Fibroblast of the conjunctiva (primary cell): ENCODE measurements around the gene FNDC1.
A peak's percentile ranks its signal among the peaks of the same experiment; 100 is the strongest.

Source experiments
- DNase-seq: peaks from one replicate; pipeline ENCODE4 v3.0.0-alpha.2; 2010; ENCODE audit warnings: low read depth

FNDC1 gene

DNA sequence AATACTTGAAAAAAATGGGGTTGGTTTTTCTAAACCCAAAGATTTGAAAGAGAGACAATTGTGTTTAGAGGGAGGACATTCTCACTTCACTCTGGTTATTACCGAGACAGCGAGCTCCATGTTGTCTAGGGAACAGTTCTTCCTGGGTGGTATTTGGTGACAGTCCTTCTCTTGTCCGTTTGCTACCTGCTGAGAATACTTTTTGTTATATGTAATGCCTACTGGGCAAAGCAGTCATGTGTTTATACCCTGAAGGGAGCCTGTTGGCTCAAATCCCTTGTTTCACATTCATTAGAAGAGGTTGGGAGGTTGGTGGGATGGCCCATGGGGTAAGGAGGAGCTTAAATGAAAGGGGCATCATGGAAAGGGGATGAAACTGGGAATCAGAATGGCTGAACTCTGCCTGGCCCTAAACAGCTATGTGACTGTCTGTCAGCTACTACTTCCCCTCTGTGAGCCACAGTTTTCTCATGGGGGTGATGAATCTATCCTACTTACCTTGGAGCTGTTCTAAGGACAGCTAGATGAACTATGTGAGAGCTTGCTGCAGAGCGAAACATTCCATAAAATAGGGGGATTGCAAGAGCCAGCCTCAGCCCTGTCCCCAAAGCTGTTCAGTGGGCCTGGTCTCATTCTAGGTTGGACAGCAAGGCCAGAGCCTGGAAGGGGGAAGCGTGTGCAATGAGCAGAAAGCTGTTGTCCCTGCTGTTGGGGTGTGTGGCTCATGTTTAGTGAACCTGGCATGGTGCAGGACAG, 43.5 kb downstream of the FNDC1 start:
- no peak for DNase-seq

DNA sequence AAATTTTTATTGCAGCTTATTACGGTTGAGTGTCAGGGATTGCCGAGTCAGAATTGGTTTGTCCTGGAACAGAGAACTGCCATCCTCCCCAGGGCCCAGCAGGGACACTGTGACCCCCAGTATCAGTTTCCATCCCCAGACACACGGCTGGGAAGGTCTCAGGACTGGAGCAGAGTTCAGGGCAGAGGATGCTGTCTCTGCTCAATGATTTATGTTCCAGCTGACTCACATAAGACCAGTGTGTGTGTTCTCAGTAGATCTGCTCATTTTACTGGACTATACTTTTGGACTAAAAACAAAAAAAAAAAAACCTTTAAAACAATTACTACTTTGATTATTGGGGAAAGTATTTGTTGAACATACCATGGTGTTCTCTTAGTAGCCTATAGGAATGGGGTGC, 44.2 kb downstream of the FNDC1 start:
- DNase-seq, result no peak

GRCh38 chr6:159214281-159214680, 45.1 kb downstream of the FNDC1 start:
- DNase-seq, result no peak

DNA sequence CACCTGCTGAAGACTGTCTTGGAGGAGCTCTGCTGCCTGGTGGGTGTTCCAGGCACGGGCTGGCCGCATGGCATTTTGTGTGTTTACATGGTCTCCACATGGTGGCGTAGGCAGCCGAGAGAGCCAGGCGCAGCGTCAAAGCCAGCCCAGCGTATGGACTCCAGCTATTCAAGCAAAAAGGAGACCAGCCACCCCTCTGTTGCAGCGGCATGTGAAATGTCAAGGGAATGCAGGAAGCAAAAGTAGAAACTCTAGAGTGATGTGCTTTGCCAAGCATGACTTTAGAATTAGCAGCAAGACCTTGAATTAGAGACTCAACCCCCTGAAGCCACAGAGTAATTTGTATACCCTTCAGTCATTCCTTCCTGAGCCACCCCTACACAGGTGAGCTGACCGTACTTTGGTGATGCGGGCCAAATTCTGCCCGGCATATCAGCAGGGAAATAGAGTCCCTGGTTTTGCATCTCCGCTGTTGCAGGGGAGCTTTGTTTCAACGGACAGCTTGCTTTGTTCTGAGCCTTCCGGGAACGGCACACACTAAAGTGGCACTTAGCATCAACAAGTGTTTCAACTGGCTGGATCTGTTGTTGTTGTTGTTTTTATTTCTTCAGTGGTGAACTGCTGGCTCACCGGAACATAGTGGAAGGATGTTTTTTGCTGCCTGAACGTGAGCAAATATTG, 48.5 kb downstream of the FNDC1 start:
- DNase-seq, result peak; percentile 21

DNA sequence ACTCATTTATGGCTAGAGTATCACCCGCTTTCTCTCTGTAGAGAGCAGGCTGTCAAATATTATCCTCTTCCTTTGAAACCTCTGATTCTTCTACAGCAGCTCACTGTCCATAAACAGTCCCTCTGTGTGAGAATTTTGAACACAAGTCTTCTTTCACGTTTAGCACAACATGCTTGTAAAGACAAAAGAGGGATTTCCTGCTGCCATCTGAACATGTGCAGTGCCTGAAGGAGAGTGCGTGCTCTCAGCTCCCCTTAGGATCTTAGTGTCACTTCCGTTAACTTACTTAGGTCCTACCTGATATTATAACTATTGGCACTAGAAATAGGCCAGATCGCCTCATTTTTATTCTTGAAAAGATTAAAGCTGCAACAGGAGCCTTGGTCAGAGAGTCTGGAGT, 50.9 kb downstream of the FNDC1 start:
- DNase-seq, result no peak

GRCh38 chr6:159221486-159222170, 52.4 kb downstream of the FNDC1 start:
- no peak for DNase-seq

GRCh38 chr6:159224452-159224851, 55.3 kb downstream of the FNDC1 start:
- DNase-seq, result no peak

- DNase-seq, result no peak
Observed at GRCh38 chr6:159229651-159230051, 60.5 kb downstream of the FNDC1 start.

DNA sequence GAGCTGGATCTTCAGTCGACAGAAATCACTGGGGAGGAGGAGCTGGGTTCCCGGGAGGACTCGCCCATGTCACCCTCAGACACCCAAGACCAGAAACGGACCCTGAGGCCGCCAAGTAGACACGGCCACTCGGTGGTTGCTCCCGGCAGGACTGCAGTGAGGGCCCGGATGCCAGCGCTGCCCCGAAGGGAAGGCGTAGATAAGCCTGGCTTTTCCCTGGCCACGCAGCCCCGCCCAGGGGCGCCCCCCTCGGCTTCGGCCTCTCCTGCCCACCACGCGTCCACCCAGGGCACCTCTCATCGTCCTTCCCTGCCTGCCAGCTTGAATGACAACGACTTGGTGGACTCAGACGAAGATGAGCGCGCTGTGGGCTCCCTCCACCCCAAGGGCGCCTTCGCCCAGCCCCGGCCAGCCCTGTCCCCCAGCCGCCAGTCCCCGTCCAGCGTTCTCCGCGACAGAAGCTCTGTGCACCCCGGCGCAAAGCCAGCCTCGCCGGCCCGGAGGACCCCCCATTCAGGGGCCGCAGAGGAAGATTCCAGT, 63.0 kb downstream of the FNDC1 start:
- DNase-seq, result no peak

DNA sequence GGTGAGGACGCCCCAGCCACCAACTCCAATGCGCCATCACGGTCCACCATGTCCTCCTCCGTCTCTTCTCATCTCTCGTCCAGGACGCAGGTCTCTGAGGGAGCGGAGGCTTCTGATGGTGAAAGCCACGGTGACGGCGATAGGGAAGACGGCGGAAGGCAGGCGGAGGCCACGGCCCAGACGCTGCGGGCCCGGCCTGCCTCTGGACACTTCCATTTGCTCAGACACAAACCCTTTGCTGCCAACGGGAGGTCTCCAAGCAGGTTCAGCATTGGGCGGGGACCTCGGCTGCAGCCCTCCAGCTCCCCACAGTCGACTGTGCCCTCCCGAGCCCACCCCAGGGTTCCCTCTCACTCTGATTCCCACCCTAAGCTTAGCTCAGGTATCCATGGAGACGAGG, 63.6 kb downstream of the FNDC1 start:
- no peak for DNase-seq

- DNase-seq, result no peak
Observed at GRCh38 chr6:159233365-159234101, 64.3 kb downstream of the FNDC1 start.

GRCh38 chr6:159234102-159234553, 64.9 kb downstream of the FNDC1 start:
- no peak for DNase-seq

- no peak for DNase-seq
Observed at GRCh38 chr6:159238920-159239558, 69.8 kb downstream of the FNDC1 start.

- peak; percentile 66 for DNase-seq
Observed at GRCh38 chr6:159249128-159249527, 79.9 kb downstream of the FNDC1 start.

- no peak for DNase-seq
Observed at GRCh38 chr6:159249752-159250151, 80.6 kb downstream of the FNDC1 start.

- no peak for DNase-seq
Observed at GRCh38 chr6:159250633-159251032, 81.4 kb downstream of the FNDC1 start.

GRCh38 chr6:159252955-159253508, 83.8 kb downstream of the FNDC1 start:
- peak; percentile 29 for DNase-seq

DNA sequence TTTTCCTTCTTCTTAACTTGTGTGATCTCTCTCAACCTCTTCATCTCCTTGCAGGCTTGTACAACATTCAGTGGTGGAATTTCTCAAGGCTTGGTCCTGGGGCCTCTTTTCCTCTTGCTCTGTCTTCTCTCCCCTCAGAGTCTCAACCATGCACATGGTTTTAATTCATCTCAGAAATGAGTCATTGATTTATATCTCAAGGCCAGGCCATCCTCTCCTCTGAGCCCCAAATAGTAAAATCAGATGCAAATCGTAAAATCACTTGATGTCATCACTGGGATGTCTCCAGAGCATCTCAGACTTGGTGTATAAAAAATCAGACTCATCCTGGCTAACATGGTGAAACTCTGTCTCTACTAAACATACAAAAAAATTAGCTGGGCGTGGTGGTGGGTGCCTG, 85.0 kb downstream of the FNDC1 start:
- DNase-seq, result peak; percentile 58

- DNase-seq, result no peak
Observed at GRCh38 chr6:159255434-159255951, 86.3 kb downstream of the FNDC1 start.

DNA sequence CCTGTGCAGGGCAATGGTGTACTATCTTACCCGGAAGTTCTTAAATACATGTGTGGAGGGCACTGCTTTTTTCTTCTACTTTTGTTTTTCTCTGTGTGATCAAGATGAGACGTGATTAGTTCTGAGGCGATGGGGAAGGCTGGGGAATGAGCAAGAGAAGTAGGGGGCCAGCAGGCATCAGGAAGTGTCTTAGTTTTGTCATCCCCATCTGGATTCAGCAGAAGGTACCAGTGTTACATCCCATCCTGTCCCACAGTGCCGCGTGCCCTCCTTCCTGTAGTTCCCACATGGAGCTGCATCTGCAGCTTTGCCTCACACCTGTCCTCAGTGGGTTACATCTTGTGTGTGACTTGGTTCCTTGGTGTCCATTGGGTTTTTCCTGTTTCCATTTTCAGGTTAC, 86.9 kb downstream of the FNDC1 start:
- no peak for DNase-seq

DNA sequence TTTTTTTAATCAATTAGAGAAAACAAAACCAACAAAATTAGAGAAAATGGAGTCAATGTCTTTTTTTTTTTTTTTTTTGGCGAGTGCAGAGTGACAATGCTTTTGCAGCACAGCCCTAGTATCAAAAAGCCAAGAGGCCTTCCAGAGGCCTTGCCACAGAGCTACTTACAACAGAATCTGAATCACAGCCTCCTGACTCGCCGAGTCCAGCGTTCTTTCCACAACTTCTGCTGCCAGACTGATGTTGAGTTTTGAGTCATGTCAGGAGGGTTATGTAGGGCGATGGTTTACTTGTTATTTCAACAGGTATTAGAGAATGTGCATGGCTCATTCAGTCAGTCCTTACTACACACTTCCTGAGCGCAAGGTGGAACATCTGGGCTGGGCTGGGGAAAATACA, 88.6 kb downstream of the FNDC1 start:
- no peak for DNase-seq
